Tibial nerve (tissue), 4 donors: ENCODE measurements around the gene HDAC6. TPM values are rescaled to one million over a fixed set of nuclear protein-coding genes. Genes with fewer than 3 reads are reported as not detected.

Experiments used
- DNase-seq, 2 donors: peaks; one replicate each; pipeline ENCODE4 v3.0.0-alpha.2; 2019; ENCODE audit warnings: low spot score in 2 of 2
- H3K27ac ChIP-seq, 4 donors: fragments of 200-600 bp; sonication (generic) in 3 of 4; one replicate each; pipeline ENCODE4 v1.5.1; 2017 to 2019; ENCODE audit warnings: mild to moderate bottlenecking in 1 of 4
- H3K27me3 ChIP-seq, 2 donors: fragments of 200-600 bp; sonication (generic) in 1 of 2; one replicate each; pipeline versions ENCODE4 v1.5.1 to v1.6.0; 2017 to 2019
- H3K36me3 ChIP-seq, 3 donors: fragments of 200-600 bp; sonication (generic); one replicate each; pipeline ENCODE4 v1.5.1; 2018 to 2019
- H3K4me1 ChIP-seq, 4 donors: fragments of 200-600 bp; sonication (generic) in 3 of 4; one replicate each; pipeline ENCODE4 v1.5.1; 2017 to 2019
- H3K4me3 ChIP-seq, 4 donors: fragments of 200-600 bp; sonication (generic) in 3 of 4; one replicate each; pipeline ENCODE4 v1.5.1; 2017 to 2019; ENCODE audit warnings: mild to moderate bottlenecking in 1 of 4, moderate library complexity in 1 of 4
- H3K9me3 ChIP-seq, 4 donors: fragments of 200-600 bp; sonication (generic) in 3 of 4; one replicate each; pipeline ENCODE4 v1.5.1; 2017 to 2019
- EP300 ChIP-seq, 2 donors: sonication (generic); formaldehyde crosslinking; IDR thresholded peaks; one replicate each; pipeline ENCODE4 v1.6.1; 2017; ENCODE audit warnings: antibody characterized with exemption in 2 of 2, mild to moderate bottlenecking in 1 of 2
- POLR2A ChIP-seq, 2 donors: fragments of 450-650 bp; IDR thresholded peaks; one replicate each; pipeline ENCODE4 v1.6.1; 2017; ENCODE audit warnings: antibody characterized with exemption in 2 of 2, mild to moderate bottlenecking in 2 of 2, moderate library complexity in 2 of 2
- WGBS, 2 donors: methylation state at CpG; one replicate each; pipeline ENCODE4 v1.1.5; 2018; 5-methylcytosine and 5-hydroxymethylcytosine counted together
- total RNA-seq, 4 donors: library from RNA; depleted of rRNA; stranded (reverse); fragments of >200 nt; gene quantifications; one replicate each; pipeline ENCODE4 v1.1.0, GENCODE V29; 2016
- TF ChIP-seq, protein P1 (sequence below), 5 experiments: fragments of 200-600 bp in 3 of 5; fragments of 450-650 bp in 2 of 5; sonication (generic) in 3 of 5; IDR thresholded peaks; one replicate each; pipeline ENCODE4 v1.5.1; 2016 to 2019; ENCODE audit warnings: antibody characterized with exemption in 5 of 5, mild to moderate bottlenecking in 3 of 5, moderate library complexity in 2 of 5

HDAC6 gene
- total RNA-seq, 4 donors from 2014 or later = 101 to 160 (median 120) TPM

DNA sequence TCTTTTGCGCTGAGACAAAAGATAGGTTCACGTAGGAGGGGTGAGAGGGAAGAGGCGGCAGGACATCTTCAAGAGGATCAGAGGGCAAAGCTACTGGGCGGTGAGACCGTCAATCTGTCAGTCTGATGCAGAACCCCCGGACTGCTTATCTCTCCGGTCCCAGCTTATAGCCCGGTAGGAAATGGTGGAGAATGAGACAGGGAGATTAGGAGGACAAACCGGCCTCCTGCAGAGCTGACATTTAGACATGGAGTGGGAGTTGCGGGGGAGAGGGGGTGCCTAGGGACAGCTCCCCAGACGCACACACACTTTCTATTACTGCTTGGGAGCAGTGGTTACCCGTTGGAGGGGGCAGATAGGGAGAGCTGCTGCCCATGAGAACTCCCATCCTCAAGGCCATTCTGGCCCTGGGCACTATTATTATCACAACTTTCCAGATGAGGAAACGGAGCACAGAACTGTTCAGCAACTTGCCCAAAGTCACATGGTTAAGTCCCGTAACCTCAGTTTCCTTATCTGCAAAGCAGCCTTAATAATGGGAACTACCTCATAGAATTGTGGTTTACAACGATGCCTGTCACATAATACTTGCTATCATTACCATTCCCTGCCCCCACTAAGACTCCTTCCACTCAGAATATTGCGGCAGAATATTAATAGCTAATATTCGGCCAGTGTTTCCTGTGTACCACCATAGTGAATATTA, 1.1 kb upstream of the HDAC6 start:
- Histone ChIP-seq H3K27ac (peak overlapping the region; percentile 86 to 95 (median 92)), H3K4me3 (peak overlapping the region; percentile 55 to 66 (median 62))

DNA sequence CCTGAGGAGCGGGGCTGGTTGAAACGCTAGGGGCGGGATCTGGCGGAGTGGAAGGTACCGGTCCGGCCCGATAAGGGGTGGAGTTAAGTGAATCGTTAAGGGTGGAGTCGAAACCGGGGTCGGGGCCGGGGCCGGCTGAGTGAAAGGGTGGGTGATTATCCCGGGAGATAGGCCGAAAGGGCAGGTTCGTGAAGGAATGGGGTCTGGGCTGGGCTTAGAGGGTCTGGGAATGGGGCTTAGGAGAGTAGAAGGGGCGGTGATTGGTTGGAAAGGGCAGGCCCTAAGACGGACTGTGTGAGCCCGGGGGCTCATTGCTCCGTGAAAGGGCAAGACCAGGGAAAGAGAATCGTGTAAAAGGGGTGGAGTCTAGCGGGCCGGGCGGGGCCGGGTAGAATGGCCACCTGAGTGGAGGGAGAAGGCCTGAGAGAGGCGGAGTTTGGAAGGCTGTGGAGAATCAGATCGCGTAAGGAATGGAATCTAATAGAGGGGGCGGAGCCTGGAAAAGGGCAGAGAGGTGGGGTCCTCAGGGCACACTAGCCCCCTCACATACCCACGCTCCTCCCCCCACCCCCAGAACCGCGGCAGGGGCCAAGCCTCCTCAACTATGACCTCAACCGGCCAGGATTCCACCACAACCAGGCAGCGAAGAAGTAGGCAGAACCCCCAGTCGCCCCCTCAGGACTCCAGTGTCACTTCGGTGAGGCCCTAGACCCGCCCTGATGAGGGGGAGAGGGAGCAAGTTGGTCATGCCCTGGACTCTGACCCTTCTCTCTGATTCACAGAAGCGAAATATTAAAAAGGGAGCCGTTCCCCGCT, 430 bp downstream of the HDAC6 start:
- peak overlapping the region; percentile 32 to 64 (median 52) for H3K4me3 ChIP-seq
- H3K36me3 ChIP-seq = peaks cover 0 to 23% (median 0%) of the 10 kb centered on the region in 3 donors
- H3K27ac ChIP-seq = peak overlapping the region; percentile 87 to 97 (median 92)
- TF ChIP-seq, protein P1, sequence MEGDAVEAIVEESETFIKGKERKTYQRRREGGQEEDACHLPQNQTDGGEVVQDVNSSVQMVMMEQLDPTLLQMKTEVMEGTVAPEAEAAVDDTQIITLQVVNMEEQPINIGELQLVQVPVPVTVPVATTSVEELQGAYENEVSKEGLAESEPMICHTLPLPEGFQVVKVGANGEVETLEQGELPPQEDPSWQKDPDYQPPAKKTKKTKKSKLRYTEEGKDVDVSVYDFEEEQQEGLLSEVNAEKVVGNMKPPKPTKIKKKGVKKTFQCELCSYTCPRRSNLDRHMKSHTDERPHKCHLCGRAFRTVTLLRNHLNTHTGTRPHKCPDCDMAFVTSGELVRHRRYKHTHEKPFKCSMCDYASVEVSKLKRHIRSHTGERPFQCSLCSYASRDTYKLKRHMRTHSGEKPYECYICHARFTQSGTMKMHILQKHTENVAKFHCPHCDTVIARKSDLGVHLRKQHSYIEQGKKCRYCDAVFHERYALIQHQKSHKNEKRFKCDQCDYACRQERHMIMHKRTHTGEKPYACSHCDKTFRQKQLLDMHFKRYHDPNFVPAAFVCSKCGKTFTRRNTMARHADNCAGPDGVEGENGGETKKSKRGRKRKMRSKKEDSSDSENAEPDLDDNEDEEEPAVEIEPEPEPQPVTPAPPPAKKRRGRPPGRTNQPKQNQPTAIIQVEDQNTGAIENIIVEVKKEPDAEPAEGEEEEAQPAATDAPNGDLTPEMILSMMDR (IDR thresholded peaks at IDR 0.05) = no peak
- TF ChIP-seq POLR2A (IDR thresholded peaks at IDR 0.05) (peak in 1 of 2 donors; percentile 68), EP300 (IDR thresholded peaks at IDR 0.05) (peak in 1 of 2 donors; percentile 60)
- H3K4me1 ChIP-seq = peaks cover 0 to 14% (median 3%) of the 10 kb centered on the region in 4 donors
- WGBS, 2 donors = 5 to 48% methylated on average over 33 to 40 of the region's 40 CpGs
- H3K27me3 ChIP-seq = no peaks in the 10 kb centered on the region
- no peaks in the 10 kb centered on the region for H3K9me3 ChIP-seq
- peak; percentile 71 to 76 for DNase-seq

More for the DNA sequence above, 1.1 kb upstream of the HDAC6 start:
- TF ChIP-seq, protein P1 (IDR thresholded peaks at IDR 0.05) = no peak
- no peak for TF ChIP-seq EP300 (IDR thresholded peaks at IDR 0.05)
- no peak for TF ChIP-seq POLR2A (IDR thresholded peaks at IDR 0.05)
- H3K4me1 ChIP-seq = peaks cover 0 to 14% (median 3%) of the 10 kb centered on the region in 4 donors
- H3K9me3 ChIP-seq = no peaks in the 10 kb centered on the region
- peaks cover 0 to 12% (median 0%) of the 10 kb centered on the region in 3 donors for H3K36me3 ChIP-seq
- H3K27me3 ChIP-seq = no peaks in the 10 kb centered on the region
- 18 to 49% methylated on average over 17 of the region's 17 CpGs for WGBS, 2 donors
- DNase-seq = no peak

DNA sequence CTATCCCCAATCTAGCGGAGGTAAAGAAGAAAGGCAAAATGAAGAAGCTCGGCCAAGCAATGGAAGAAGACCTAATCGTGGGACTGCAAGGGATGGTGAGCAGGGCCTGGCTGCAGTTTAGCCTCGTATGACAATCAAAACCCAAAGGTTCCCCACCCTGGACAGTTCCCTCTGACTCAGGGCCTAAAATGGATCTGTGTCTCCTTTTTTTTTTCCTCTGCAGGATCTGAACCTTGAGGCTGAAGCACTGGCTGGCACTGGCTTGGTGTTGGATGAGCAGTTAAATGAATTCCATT, 986 bp downstream of the HDAC6 start:
- Histone ChIP-seq H3K36me3 (peaks cover 0 to 24% (median 0%) of the 10 kb centered on the region in 3 donors), H3K27me3 (no peaks in the 10 kb centered on the region), H3K27ac (peak overlapping the region in 3 of 4 donors; percentile 87 to 97 (median 92)), H3K4me3 (peak overlapping the region in 3 of 4 donors; percentile 49 to 64 (median 54)), H3K9me3 (no peaks in the 10 kb centered on the region), H3K4me1 (peaks cover 0 to 14% (median 3%) of the 10 kb centered on the region in 4 donors)
- TF ChIP-seq EP300 (IDR thresholded peaks at IDR 0.05) (no peak), POLR2A (IDR thresholded peaks at IDR 0.05) (no peak)
- TF ChIP-seq, protein P1 (IDR thresholded peaks at IDR 0.05) = no peak
- DNase-seq = no peak
- 35 to 65% methylated on average over 4 of the region's 4 CpGs for WGBS, 2 donors

DNA sequence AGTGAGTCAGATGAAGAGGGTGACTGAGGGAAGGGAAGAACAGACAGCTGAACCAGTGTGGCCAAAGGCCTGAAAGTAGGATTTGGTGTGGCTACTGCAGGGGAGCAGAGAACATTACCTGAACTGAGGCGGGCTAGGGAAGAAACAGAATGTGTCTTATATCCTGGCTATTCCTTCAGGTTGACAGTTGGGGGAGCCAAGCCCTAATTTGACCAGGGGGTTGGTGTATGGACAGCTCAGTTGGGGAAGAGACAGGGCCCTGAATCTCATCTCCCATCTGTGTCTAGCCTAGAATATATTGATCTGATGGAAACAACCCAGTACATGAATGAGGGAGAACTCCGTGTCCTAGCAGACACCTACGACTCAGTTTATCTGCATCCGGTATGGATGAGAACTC, 4.2 kb downstream of the HDAC6 start:
- Histone ChIP-seq H3K27me3 (no peaks in the 10 kb centered on the region), H3K4me3 (no peak overlapping the region), H3K27ac (no peak overlapping the region), H3K9me3 (no peaks in the 10 kb centered on the region), H3K4me1 (peaks cover 0 to 8% (median 3%) of the 10 kb centered on the region in 4 donors), H3K36me3 (peaks cover 0 to 36% (median 0%) of the 10 kb centered on the region in 3 donors)
- no peak for DNase-seq
- 78 to 100% methylated on average over 3 to 4 of the region's 4 CpGs for WGBS, 2 donors
- no peak for TF ChIP-seq POLR2A (IDR thresholded peaks at IDR 0.05)
- TF ChIP-seq EP300 (IDR thresholded peaks at IDR 0.05) = no peak
- TF ChIP-seq, protein P1 (IDR thresholded peaks at IDR 0.05) = no peak

DNA sequence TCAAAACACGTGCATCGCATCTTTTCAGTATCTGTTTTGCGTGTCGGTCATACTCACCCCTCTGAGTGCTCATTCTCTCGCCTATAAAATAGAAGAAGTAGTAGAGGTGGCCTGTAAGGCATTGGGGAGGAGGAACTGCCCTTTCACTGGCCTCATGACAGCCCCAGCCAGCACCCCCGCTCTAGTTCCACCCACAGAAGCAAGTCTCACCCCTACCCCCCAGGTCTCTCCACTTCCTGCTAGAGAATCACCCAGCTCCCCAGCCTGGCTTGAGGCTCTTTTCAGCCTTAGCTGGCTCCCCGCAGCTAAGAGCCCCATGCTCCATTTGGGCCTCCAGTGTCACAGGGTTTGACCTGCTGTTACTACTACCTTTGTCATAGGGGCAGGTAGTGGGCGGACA, 11.8 kb downstream of the HDAC6 start:
- Histone ChIP-seq H3K27ac (no peak overlapping the region), H3K4me3 (no peak overlapping the region), H3K9me3 (no peaks in the 10 kb centered on the region), H3K36me3 (peaks cover 0 to 72% (median 0%) of the 10 kb centered on the region in 3 donors), H3K27me3 (no peaks in the 10 kb centered on the region), H3K4me1 (no peaks in the 10 kb centered on the region)
- no peak for TF ChIP-seq EP300 (IDR thresholded peaks at IDR 0.05)
- TF ChIP-seq, protein P1 (IDR thresholded peaks at IDR 0.05) = no peak
- no peak for TF ChIP-seq POLR2A (IDR thresholded peaks at IDR 0.05)
- 82 to 96% methylated on average over 8 of the region's 8 CpGs for WGBS, 2 donors
- DNase-seq = no peak
